Stimulated activated CD4-positive, alpha-beta T cell treated with anti-CD3 and anti-CD28 coated beads, Interleukin-4, amount 100 ng/mL, for 24 hours (primary cell): ENCODE results near the gene SSBP1.
"Not testable (repeated sequence)": the region's sequence is repeated elsewhere in the genome, so short reads cannot be mapped to it uniquely, and the experiment has no call there.

ENCODE experiments used
- DNase-seq: peaks from one replicate; pipeline ENCODE4 v3.0.0-alpha.2; 2020

Gene SSBP1, protein sequence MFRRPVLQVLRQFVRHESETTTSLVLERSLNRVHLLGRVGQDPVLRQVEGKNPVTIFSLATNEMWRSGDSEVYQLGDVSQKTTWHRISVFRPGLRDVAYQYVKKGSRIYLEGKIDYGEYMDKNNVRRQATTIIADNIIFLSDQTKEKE

DNA sequence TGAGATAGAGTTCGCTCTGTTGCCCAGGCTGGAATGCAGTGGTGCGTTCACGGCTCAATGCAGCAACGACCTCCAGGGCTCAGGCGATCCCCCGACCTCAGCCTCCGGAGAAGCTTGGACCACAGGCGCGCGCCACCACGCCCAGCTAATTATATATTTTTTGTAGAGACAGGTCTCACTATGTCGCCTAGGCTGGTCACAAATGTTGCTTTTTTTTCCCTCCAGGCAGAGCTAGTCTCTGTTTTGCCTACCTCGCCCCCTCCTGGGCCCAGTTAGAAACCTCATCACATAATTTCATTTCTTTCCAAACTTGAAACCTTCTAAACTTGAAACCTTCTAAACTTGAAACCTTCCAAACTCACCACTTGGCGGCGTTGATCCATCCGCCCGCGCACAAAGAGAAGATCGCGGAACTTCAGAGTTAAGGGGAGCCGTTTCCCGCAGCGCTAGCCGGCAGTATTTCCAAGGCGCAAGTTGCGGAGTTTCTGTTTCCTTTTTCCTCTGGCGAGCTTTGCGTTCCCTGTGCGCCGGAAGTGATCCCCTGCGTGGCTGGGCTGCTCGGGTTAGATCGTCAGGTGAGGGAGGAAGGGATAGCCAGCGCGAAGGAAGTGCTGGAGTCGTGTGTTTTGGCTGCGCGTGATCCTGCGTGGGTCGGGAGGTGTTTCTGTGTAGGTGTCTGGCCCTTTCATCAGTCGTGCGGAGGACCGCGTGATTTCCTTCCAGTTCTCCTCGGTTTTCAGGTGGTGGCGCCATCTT, at the start of gene SSBP1:
Gene SSBP1 (plus strand): TSS at position 523 of the 756 bp plus-strand sequence. CDS start 809 bp downstream, outside the sequence.
- DNase-seq, result peak; percentile 94

DNA sequence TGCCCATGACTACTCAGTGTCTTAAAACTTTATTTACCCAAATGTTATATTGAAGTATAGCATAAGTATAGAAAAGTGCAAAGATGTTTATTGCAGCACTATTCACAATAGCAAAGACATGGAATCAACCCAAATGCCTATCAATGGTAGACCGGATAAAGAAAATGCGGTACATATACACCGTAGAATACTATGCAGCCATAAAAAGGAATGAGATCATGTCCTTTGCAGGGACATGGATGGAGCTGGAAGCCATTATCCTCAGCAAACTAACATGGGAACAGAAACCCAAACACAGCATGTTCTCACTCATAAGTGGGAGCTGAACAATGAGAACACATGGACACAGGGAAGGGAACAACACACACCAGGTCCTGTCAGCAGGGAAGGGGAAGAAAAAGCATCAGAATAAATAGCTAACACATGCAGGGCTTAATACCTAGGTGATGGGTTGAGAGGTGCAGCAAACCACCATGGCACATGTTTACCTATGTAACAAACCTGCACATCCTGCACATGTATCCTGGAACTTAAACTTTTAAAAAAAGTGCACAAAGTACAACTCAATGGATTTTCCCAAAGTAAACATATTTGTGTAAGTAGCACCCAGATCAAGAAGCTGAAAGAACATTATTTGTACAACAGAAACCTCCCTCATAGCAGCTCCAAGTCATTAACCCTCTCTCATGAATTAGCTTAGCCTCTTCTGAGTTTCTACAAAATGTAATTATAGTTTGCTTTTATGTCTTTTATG, 48.9 kb upstream of the SSBP1 start:
- not testable (repeated sequence) for DNase-seq

DNA sequence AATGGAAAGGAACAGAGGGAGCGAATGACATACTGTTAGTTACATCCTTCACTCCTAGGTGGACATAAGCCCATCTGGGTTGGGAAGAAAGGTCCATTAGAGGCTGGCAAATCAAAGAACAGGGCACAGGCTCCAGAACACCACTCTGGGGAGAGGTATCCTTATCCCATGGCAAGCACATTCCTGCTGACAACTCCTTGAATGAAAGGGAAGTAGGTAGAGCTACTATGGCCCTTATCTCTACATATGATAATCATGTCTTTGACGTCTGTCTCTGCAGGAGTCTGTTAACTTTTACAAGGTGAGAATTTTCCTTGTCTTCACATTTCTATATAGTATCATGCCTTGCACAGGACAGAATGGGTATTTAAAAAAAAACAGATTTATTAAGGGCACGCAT, 46.6 kb upstream of the SSBP1 start:
- DNase-seq, result no peak

DNA sequence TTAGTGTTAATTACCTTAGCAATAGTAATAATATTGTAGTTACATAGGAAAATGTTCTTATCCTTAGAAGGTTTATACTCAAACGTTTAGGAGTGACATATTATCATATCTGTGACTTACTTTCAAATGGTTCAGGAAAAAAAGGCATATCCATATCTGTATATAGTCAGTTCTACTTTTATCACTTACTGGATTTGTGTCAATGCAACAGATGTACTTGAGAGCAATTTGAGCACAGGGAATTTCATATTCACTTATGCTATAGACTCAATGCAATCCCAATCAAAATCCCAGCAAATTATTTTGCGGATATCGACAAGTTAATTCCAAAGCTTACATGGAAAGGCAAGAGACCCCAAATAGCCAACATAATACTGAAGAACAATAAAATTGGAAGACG, 46.2 kb upstream of the SSBP1 start:
- DNase-seq, result no peak

DNA sequence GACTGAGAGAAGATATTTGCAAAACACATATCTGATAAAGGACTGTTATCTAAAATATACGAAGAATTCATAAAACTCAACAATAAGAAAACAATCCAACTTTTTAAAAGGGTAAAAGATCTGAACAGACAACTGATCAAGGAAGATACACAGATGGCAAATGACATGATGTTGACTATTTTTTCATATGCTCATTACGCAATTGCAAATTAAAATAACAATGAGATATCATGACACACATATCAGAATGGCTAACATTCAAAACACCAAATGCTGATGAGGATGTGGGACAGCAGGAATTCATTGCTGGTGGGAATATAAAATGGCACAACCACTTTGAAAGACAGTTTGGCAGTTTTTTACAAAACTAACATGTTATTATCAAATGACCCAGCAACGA, 45.1 kb upstream of the SSBP1 start:
- DNase-seq, result no peak

DNA sequence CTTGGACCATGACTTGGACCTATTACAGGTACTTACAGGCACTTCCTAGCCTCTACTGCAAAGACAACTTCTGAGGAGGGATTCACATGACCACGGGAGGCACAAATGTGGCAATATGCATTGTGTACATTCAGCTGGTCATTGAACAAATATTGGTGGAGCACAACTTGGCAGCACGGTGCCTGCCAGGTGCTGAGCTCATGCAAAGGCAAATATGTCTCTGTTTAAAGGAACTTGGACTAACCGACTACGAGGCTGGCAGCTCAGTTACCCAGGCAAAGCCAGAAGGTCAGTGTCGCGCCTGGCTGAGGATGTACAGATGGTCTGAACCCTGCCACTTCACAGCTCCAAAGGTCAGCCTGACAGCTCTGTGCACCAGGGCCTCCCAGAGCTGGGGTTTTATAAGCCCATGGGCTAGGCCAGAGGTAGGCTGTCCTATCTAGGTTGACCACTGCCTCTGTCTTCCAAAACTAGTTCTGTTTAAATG, 42.3 kb upstream of the SSBP1 start:
- no peak for DNase-seq

DNA sequence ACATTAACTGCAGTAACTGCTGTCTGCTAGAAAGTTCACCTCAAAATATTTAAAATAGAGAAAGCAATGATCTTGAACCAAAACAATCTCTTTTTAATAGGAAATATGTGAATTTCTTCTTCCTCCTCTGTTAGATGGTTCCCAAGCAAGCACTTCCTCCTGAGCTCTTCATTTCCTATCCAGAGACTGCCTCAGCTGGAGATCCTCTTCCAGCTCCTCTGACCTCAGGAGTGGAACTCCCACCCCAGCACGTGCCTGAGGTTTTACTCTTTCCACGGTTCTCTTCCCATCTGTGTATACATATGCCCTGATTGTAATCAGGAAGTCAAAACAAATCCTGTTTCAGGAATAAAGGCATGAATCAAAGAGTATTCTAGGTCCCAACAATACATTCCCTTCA, 41.8 kb upstream of the SSBP1 start:
- DNase-seq, result no peak

DNA sequence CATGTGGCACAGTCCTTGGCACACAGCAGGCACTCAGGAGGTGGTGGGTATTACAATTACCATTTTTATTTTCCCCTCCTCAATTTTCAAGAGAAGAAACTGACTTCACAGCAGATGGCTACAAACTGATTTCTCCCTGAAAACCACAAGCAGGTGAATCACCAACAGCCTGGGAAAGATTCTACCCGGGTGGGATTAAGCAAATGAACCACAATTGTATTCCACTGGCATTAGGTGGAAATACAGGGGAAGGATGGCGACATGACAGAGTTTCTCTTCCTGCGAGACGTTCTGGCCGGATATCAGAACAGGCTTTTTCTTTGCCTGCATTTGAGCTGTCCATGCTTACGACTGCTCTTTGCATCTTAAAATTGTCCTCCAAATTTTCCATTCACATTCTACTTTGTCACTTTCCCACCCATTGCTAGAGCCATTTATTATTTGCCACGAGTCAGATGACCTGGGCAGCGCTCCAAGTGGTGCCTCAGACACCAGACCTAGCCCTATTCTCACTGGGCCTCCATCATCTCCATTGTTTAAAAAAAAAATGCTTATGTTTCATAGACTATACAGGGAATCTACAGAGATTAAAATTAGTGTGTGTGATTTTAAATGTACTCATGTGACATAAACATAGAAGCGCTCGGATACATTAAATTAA, 40.8 kb upstream of the SSBP1 start:
- DNase-seq, result no peak

DNA sequence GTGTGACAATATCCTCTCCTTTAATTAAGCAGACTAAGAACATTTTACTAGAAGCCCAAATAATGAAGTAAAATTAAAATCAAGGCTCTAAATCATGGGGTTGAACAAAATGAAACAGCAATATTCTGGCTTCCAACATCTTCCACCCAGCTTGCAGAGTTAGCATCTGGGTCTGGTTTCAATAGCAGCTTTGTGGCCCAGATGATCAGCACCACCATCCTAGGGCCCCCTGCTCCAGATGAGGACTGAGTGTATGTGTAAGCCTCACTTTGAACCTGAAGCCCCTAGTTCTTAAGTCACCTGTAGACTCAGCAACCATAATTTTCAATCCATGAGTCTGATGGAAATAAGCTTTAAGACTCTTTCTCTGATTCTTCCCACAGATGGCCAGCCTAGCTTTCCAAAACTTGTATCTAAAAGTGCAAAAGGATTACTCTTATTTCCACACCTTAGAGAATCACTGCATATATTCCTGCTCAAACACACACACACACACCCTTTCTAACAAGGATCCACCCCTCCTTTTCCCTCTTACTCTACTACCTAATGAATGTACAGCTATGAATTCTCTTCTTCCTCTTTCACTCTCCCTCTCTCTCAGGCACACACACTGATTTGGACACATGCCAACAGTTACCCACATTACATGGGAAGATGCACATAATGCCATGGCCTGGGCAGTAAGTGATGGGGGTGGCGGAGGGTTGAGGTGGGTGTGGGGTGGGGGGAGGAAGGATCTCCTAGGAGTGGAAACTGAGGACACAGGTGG, 39.7 kb upstream of the SSBP1 start:
- no peak for DNase-seq

DNA sequence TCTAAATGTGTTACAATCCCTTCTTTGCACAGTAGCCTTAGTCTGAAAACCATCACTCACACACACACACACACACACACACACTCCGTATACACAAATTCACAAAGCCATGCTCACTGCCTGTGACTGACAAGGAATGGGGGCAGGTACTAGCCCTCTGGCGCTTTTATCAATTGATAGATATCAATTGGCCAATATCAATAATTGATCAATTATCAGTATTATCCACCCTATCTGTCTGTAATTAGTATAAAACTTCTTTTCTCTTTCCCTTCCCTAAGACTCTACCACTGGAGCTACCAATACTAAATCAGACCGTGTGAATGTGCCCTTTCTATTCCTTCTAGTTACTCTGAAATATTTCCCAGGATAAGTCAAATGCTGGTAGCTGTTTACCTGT, 38.3 kb upstream of the SSBP1 start:
- no peak for DNase-seq

DNA sequence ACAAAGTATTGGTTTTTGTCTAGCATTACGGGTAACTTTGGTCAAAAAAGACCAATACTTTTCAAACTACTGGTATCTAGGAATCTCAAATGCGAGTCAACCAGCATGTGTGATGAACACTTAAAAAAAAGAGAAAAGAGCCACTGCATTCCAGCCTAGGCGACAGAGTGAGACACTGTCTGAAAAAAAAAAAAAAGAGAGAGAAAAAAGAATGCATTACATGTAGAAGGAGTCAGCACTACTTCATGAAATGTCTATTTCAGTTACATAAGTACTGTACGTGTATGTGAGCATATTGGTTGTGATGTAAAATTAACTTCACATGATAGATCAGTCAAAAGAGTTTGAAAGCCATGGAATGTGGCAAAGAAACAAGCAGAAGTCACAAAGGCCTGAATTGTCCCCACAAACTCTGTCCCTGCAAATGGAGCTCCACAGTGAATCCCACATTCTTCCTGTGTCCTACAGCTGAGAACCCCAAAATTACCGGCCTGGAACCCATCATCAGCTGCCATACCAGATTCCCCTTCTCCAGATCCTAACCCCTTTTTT, 37.8 kb upstream of the SSBP1 start:
- no peak for DNase-seq

DNA sequence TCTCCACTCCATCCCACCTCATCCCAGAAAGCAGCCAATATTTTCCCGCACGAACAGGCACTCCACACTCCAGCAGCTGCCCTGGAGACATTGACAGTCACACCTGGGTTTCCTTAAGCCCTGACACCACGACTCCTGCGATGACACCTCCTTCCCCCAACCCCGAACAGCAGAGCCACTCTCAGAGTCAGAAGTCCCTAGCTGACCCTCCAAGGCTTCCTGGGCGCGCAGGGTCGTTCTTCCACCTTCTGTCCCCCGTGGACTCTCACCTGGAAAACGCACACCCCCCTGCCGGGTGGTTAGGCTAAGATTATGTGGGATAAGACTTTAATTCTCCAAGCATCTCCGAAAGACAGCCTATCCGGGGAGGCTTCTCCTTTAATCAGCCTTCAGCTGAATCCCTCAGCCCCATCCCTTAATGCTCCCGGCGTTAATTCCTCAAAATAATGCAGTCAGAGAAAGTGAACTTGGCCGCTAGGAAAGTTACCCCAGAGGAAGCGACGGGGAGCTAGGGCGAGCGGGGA, 37.2 kb upstream of the SSBP1 start:
- peak; percentile 8 for DNase-seq

DNA sequence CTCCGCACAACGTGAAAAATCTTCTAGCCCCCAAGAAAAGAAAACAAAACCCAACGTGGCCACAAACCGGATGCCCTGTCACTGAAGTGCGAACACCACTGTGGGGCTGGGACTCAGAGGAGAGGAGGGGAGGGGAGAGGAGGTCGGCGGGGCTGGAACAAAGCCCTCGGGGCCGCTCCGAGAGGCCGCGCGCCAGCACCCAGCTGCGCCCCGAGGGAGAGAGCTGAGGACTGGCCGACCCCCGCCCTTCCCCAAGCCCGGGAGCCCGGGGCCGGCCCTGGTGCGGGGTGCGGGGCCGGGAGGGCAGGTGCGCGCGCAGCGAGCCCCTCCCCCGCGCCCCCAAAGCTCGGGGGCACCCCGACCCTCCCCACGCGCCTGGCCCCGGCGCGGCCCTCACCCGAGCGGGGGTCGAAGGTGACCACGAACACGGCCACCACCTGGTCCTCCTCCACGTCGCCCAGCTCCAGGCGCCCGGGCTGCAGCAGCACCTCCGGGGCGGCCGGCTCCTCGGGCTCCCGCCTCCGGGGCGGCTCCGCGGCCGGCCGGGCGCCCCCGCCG, 36.6 kb upstream of the SSBP1 start:
- DNase-seq, result peak; percentile 69

DNA sequence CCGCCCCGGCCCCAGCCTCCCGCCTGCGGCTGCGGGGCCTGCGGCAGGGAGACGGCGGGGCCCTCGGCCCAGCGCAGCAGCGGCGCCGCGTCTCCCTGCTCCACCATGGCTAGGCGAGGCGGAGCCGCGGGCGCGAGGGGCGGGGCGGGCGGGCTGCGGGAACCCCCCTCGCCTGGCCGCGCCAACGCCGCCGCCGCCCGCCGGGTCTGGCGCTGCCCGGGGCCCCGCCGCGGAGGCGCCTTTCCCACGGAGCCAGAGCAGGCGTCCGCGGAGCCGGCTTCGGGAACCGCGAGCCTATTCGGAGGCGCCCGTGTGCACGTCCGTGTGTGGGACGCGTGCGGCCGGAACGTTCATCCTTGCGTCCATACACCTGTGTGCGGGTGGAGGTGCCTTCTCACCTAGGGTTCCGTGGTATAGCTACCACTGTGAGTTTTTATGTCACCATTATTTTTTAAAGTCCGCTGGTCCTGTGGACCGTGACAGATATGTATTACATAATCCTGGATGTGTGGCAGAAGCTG, 36.1 kb upstream of the SSBP1 start, which contains the start of gene DENND11:
Gene DENND11 (minus strand): TSS at position 120 of the 521 bp plus-strand sequence. CDS start 13 bp downstream, at position 107.
- peak; percentile 50 for DNase-seq

DNA sequence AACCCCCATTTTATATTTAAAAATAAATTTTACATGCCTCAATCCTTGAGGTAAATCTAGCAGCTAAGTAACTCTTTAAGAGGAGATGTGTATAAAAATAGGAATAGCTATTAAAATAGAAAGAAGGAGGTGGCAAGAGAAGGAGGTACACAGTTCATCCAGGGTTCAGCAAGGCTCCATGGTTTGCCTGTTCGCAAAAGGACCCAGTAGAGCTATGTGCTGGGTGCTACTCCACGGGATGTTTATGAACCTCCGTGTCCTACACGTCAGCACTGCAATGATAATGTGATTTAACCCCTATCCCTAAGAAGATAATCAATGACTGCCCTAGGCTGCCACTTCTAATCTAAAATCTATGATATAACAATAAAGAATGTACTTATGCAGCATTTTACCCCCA, 35.3 kb upstream of the SSBP1 start:
- DNase-seq, result no peak

DNA sequence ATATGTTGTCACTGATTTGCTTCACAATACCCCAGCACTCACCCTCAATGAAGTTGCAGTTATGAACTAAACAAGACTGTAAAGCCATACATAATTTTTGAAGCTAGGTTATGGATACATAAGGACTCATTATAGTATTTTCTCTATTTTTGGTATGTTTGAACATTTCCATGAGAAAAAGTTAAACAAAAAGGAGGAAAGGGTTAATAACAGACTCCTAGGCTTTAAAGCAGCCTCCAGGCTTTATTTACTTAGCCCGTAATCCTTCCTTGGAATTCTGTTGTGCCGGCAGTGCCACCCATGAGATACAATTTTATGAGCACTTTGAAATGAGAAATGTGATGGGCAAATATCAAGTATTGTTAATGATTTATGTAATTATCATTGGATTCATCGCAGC, 34.0 kb upstream of the SSBP1 start:
- DNase-seq, result no peak

DNA sequence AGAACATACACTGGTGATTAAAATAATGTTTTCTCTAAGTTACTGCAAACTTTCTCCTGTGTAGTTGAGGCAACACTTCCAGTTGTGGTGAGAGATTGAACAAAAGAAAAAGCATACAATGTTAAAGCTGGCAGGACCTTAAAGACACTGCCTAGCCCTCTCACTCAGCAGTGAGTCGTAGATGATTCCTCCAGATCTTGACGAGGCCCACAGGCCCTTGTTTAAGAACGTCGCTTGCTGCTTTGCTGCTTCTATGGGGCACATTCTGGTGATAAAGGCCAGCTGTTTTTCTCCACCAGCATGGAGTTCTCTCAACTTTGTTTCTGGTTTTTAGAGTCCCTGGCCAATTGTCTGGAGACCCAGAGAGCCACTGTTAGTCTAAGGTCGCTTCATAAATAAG, 33.4 kb upstream of the SSBP1 start:
- DNase-seq, result no peak

DNA sequence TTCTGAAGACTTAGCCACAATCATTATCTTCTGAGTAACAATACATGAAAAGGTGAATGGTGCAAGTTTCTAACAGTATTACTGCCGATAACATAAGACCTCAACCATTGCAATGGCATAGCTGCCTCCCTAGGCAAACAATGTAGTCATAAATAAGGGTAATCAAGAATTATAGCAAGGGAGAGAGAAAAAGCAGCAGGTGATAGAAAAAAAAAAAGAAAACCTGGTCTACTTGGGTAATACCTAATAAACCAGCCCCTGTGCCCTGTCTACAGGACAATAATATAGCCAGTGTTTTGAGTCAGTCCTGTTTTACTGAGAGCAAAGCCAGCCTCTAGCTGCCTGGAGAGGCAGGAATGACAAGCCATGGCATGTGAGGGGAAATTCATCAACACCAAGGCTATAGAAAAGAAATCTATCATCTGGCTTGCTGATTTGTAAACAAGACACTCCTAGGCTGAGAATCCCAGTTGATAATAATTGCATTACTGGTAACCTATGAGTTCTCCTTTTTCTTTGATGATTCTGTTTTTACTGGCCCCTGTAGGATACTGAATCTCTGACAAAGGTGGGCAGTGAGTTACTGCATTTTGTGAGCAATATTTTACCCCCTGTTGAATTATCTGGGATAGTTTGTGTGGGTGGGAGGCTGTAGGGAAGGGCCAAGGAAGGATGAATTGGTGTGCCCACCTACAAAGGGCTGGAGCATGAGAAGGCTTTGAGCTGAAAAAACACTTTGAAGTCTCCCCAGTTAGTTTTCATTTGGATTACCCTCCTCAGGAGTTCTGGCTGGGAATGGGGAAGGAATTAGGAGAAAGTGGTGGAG, 31.7 kb upstream of the SSBP1 start:
- no peak for DNase-seq

DNA sequence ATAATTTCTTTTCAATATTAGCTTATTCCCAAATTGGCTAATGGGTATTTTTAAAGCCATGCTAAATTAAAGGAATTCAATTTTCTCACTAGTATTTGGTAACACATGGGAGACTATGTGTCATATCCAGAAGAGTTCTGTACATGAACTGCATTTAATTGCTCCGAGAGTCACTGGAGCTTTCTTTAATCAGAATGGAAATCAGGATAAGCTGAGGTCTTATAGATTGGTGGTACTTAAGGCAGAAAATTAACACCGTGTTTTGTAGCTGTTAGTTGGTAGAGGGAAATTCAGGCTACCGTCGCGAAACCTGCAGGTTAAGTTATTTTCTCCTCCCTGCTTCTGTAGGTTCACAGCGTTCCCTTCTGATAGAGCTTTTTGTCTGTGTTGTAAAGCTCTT, 29.8 kb upstream of the SSBP1 start, which contains the start of gene WEE2:
Gene WEE2 (plus strand): TSS at position 3 of the 400 bp plus-strand sequence. CDS start 406 bp downstream, outside the sequence.
- DNase-seq, result no peak

DNA sequence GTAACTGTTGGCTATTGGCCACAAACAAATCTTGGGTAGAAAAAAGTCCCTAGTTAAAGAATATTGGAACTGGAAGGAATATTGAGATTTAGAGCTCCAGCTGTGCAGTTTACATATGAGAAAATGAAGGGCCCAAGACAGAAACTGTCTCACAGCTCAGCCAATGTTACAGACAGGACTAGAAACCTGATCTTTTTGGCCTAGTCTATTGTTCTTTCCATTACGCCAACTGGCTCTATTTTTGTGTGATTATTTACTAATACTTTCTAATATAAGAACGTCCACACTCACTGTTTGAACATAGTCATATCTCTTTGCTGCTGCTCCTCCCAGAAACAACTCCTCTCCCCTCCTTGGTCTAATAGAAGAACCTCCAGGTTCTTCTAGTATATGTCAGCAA, 28.8 kb upstream of the SSBP1 start:
- no peak for DNase-seq
